Retina (tissue), 1 donor: ENCODE measurements around the gene MTHFD2L.
"Not testable (repeated sequence)": the region's sequence is repeated elsewhere in the genome, so short reads cannot be mapped to it uniquely, and the experiment has no call there.

Experiments
- DNase-seq: peaks from one replicate; pipeline ENCODE4 v3.0.0-alpha.2; 2016

Gene MTHFD2L

GRCh38 chr4:74190919-74191397 is 33.0 kb downstream of the MTHFD2L start:
- DNase-seq, result no peak

- DNase-seq, result no peak
These were observed 39.2 kb downstream of the MTHFD2L start for GRCh38 chr4:74197080-74197479.

GRCh38 chr4:74202062-74202586 is 44.2 kb downstream of the MTHFD2L start:
- DNase-seq, result no peak

- no peak for DNase-seq
These were observed 45.5 kb downstream of the MTHFD2L start for GRCh38 chr4:74203467-74203866.

GRCh38 chr4:74205046-74205445 is 47.1 kb downstream of the MTHFD2L start:
- DNase-seq, result no peak

GRCh38 chr4:74205559-74205958 is 47.6 kb downstream of the MTHFD2L start:
- no peak for DNase-seq

GRCh38 chr4:74206088-74206825 is 48.3 kb downstream of the MTHFD2L start:
- no peak for DNase-seq

- DNase-seq, result not testable (repeated sequence)
These were observed 56.7 kb downstream of the MTHFD2L start for GRCh38 chr4:74214457-74215159.

GRCh38 chr4:74215236-74215635 is 57.3 kb downstream of the MTHFD2L start:
- DNase-seq, result not testable (repeated sequence)

- DNase-seq, result no peak
These were observed 59.4 kb downstream of the MTHFD2L start for GRCh38 chr4:74217365-74217764.

- no peak for DNase-seq
These were observed 60.3 kb downstream of the MTHFD2L start for GRCh38 chr4:74218201-74218600.

GRCh38 chr4:74219240-74219639 is 61.3 kb downstream of the MTHFD2L start:
- no peak for DNase-seq

GRCh38 chr4:74223098-74223497 is 65.2 kb downstream of the MTHFD2L start:
- DNase-seq, result no peak

GRCh38 chr4:74223801-74224200 is 65.9 kb downstream of the MTHFD2L start:
- DNase-seq, result no peak

- peak; percentile 53 for DNase-seq
These were observed 71.0 kb downstream of the MTHFD2L start for GRCh38 chr4:74228691-74229640.

GRCh38 chr4:74230902-74231499 is 73.1 kb downstream of the MTHFD2L start:
- no peak for DNase-seq

- no peak for DNase-seq
These were observed 77.2 kb downstream of the MTHFD2L start for GRCh38 chr4:74235135-74235534.

- no peak for DNase-seq
These were observed 79.6 kb downstream of the MTHFD2L start for GRCh38 chr4:74237425-74237966.

- no peak for DNase-seq
These were observed 86.1 kb downstream of the MTHFD2L start for GRCh38 chr4:74244049-74244448.

- DNase-seq, result no peak
These were observed 95.0 kb downstream of the MTHFD2L start for GRCh38 chr4:74252933-74253332.

GRCh38 chr4:74254386-74254785 is 96.5 kb downstream of the MTHFD2L start:
- DNase-seq, result no peak

GRCh38 chr4:74255096-74255495 is 97.2 kb downstream of the MTHFD2L start:
- DNase-seq, result no peak
